Anterior cingulate cortex (tissue), 58 donors: ENCODE measurements around the gene MVP.
A peak's percentile ranks its signal among the peaks of the same experiment; 100 is the strongest.
"Not testable (repeated sequence)": the region's sequence is repeated elsewhere in the genome, so short reads cannot be mapped to it uniquely, and the experiment has no call there.

Experiments used
- DNase-seq, 58 donors: peaks; one replicate each; lab custom pipeline; 2025; lab: John Stamatoyannopoulos, UW

Gene MVP

GRCh38 chr16:29813644-29814562 lies 6.4 kb upstream of the MVP start:
- DNase-seq: no peak

DNA sequence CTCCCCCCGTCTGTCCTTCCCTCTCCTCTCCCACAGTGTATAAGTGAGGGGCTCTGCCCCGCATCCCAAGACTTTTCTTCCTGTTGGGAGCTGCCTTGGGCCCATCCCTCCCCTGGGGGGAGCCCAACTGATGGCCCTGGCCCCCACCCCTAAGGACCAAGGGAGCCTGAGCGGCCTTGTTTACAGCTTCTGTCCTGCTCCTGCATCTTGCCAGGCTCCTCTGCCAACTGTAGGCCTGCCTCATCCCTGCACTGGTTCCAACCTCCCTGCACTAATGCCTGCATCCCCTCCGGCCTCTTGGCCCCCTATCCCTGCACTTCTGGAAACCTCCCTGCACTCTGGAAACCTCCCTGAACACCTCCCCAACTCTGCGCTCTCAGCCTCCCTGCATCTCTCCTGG lies 5.7 kb upstream of the MVP start:
- DNase-seq: peak in 1 of 58 donors; percentile 22

- DNase-seq: peak in 9 of 58 donors; percentile 7 to 72 (median 23)
Measured at GRCh38 chr16:29815032-29815721, 5.1 kb upstream of the MVP start.

- peak; percentile 92 to 100 (median 97) for DNase-seq
Measured at GRCh38 chr16:29815793-29816693, 4.2 kb upstream of the MVP start, which contains the start of gene PAGR1. Gene PAGR1 (plus strand): TSS chr16:29816152. CDS start chr16:29816526, 374 bp downstream.

DNA sequence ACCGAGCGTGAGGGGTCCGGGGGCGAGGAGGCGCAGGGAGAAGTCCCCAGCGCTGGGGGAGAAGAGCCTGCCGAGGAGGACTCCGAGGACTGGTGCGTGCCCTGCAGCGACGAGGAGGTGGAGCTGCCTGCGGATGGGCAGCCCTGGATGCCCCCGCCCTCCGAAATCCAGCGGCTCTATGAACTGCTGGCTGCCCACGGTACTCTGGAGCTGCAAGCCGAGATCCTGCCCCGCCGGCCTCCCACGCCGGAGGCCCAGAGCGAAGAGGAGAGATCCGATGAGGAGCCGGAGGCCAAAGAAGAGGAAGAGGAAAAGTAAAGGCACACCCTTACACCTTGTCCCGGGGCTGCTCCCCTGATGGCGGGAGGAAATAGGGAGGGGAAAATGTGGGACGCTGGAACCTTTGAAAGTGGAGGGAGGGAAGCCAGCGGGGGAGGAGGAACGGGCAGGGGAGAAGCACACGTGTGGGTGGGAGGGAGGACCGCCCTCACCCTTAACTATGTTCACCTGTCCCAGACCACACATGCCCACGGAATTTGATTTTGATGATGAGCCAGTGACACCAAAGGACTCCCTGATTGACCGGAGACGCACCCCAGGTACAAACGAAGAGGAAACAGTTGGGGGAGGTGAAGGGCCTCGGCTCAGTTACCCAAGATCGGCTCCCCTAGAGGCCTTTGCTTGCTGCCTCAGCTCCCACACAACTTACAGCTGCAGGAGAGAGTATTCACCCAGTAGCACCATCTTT lies 3.4 kb upstream of the MVP start:
- DNase-seq: peak in 34 of 58 donors; percentile 23 to 70 (median 51)

DNA sequence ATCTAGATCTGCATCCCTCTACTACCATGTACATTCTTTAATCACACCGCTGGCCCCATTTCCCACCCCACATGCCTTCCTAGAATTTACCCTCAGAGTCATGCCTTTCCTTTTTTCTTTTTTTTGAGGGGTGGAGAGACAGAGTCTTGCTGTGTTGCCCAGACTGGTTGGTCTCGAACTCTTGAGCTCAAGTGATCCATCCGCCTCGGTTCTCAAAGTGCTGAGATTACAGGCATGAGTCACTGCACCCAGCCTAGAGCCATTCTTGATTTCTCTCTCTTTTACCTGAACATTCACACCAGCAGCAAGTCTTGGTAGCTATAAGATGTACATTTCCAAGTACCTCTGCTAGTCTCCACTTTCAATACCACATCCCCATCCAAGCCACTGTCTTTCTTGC lies 2.2 kb upstream of the MVP start:
- no peak for DNase-seq

DNA sequence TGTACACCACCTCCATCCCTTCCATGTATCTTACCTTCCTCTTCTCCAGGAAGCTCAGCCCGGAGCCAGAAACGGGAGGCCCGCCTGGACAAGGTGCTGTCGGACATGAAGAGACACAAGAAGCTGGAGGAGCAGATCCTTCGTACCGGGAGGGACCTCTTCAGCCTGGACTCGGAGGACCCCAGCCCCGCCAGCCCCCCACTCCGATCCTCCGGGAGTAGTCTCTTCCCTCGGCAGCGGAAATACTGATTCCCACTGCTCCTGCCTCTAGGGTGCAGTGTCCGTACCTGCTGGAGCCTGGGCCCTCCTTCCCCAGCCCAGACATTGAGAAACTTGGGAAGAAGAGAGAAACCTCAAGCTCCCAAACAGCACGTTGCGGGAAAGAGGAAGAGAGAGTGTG lies 756 bp upstream of the MVP start:
- DNase-seq: no peak

- DNase-seq: peak in 1 of 58 donors; percentile 36
Measured at GRCh38 chr16:29820730-29821642, 724 bp downstream of the MVP start.

- DNase-seq: no peak
Measured at GRCh38 chr16:29821643-29822115, 1.4 kb downstream of the MVP start.

DNA sequence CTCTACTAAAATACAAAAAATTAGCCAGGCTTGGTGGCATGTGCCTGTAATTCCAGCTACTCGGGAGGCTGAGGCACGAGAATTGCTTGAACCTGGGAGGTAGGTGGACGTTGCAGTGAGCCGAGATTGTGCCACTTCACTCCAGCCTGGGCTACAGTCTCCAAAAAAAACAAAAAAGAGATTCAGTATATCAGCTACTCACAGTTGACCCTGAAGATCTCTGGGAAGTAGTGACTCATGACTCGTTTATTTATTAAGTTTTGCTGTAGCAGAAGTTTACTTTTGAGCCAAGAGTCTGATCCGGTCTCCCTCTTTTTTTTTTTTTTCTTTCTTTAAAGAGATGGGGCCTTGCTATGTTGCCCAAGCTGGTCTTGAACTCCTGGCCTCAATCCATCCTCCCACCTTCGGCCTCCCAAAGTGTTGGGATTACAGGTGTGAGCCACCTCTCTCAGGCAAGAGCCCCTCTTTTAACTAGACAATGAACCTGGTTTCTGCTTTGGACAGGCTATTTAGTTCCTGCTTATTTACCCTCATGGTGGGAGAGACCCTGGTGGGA lies 4.4 kb downstream of the MVP start:
- no peak for DNase-seq

DNA sequence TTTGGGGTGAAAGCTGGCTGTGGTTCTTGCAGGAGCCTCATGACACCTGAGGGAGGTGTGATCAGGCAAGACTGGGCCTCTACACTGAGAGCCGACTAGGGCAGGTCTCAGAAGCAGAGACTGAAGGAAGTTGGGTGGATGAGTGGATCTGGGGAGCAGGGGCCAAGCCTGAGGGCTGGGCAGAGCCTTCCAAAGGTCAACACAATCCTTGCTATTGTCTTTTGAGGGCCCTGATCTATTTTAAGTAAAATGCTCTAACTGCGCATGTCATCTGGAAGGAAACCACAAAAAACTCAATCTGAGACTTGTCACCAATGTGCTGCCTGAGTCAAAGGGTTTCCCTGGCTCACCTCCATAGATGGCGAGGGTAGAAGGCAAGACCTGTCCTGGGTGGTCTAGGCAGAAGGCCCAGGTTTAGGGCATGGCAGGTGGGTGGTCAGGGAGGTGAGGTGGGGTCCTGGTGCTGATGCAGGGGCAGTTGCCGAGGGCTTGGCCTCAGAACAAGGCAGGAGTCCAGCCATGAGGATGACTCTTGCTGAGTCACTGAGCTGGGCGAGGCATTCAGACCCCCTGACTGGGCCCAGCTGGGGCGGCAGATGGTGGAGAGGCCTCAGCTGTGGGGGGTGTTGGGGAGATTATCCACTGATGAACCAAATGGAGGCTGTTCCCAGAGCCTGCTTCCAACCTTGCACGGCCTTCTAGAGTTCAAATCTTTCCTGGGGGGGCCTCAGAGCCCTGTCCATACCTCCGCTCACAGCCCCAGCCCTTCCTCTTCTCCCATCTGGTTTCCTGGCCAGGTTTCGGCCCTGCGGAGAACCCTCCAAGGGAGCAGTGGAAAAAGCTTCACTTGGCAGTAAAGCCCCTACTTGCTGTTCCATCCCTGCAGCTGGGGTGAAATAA lies 5.1 kb downstream of the MVP start:
- DNase-seq: peak in 33 of 58 donors; percentile 3 to 88 (median 43)

GRCh38 chr16:29826342-29826695 lies 6.1 kb downstream of the MVP start:
- DNase-seq: no peak

GRCh38 chr16:29830774-29831173 lies 10.5 kb downstream of the MVP start:
- DNase-seq: no peak

GRCh38 chr16:29831490-29831889 lies 11.2 kb downstream of the MVP start:
- no peak for DNase-seq

GRCh38 chr16:29833219-29833618 lies 13.0 kb downstream of the MVP start:
- DNase-seq: not testable (repeated sequence)

- DNase-seq: no peak
Measured at GRCh38 chr16:29834079-29834478, 13.8 kb downstream of the MVP start.

DNA sequence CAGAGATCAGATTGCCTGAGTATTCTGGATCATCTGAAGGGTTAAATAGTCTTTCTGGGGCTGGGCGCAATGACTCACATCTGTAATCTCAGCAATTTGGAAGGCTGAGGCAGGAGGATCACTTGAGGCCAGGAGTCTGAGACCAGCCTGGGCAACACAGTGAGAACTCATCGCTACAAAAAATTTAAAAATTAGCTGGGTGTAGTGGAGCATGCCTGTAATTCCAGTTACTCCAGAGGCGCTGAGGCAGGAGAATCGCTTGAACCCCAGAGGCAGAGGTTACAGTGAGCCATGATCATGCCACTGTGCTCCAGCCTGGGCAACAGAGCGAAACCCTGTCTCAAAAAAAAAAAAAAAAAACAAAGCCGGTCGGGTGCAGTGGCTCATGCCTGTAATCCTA lies 15.7 kb downstream of the MVP start:
- no peak for DNase-seq
